HUES48 (cell line): ENCODE results near the gene ZNF160.
"Not testable (repeated sequence)": the region's sequence is repeated elsewhere in the genome, so short reads cannot be mapped to it uniquely, and the experiment has no call there.

Source experiments
- H3K27ac ChIP-seq: one replicate; pipeline ENCODE4 v1.7.0; 2013; ENCODE audit warnings: low read depth, low read length, inconsistent platforms
- H3K27me3 ChIP-seq: 2 replicates; pipeline ENCODE4 v1.6.1; 2013; ENCODE audit warnings: mild to moderate bottlenecking, low read length; ENCODE audit not compliant: control insufficient read depth, insufficient read depth
- H3K36me3 ChIP-seq: 2 replicates; pipeline ENCODE4 v1.6.1; 2013; ENCODE audit warnings: low read length; ENCODE audit not compliant: control insufficient read depth, insufficient read depth
- H3K4me1 ChIP-seq: 2 replicates; pipeline ENCODE4 v1.6.1; 2013; ENCODE audit warnings: mild to moderate bottlenecking, low read length; ENCODE audit not compliant: control insufficient read depth, insufficient read depth
- H3K4me3 ChIP-seq: 2 replicates; pipeline ENCODE4 v1.5.1; 2013; ENCODE audit warnings: mild to moderate bottlenecking, low read depth, low read length
- H3K9ac ChIP-seq: 2 replicates; pipeline ENCODE4 v1.6.1; 2013; ENCODE audit warnings: mild to moderate bottlenecking, low read depth, low read length, moderate library complexity
- H3K9me3 ChIP-seq: 2 replicates; pipeline ENCODE4 v1.6.1; 2013; ENCODE audit warnings: low read length; ENCODE audit not compliant: control insufficient read depth, insufficient read depth

The ZNF160 gene

DNA sequence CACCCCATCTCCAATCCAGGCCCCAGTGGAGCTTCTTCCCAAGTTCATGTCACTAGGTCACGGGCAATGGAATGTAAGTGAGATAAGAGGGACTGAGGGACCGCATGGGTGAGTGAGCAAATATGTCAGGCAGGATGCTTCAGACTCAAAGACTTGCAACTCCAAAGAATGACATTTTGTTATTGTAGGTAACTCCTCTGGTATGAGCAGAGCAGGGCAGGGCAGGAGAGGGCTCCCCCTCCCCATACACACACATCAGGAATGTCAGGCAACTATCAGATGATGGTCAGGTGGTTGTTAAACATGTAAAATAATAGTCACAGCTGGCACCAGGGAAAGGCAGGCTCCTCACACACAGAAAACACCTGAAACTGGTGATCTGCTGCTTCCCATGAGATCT lies 48.1 kb downstream of the ZNF160 start:
- no peaks in the 10 kb centered on the region for H3K36me3 ChIP-seq

GRCh38 chr19:53047379-53047778 lies 55.8 kb downstream of the ZNF160 start:
- no peaks in the 10 kb centered on the region for H3K4me1 ChIP-seq

More for the DNA sequence above, 48.1 kb downstream of the ZNF160 start:
- H3K27me3 ChIP-seq: peaks cover 15% of the 10 kb centered on the region
- H3K9ac ChIP-seq: no peak overlapping the region
- peaks cover 3% of the 10 kb centered on the region; the same call in 1 of the 2 replicates for H3K9me3 ChIP-seq
- H3K27ac ChIP-seq: no peak overlapping the region
- H3K4me3 ChIP-seq: no peak overlapping the region
- no peaks in the 10 kb centered on the region for H3K4me1 ChIP-seq

DNA sequence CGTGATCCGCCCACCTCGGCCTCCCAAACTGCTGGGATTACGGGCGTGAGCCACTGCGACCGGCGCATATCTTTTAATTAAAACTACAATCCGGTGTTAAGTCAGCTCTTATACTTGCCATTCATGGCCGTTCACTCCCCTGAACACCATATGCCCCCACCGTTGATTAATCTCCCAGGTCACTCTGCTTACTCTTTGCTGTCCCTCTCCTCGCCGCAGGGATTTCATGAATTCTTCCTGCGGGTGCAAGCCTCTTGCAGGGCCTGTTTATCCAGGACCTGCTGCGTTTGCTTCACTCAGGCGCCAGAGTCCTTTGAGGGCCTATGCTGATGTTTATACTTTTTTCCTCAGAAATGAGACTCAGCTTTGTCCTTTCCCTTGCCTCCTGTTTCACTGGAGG lies 57.7 kb downstream of the ZNF160 start:
- no peak overlapping the region for H3K27ac ChIP-seq
- H3K9ac ChIP-seq: no peak overlapping the region
- H3K4me1 ChIP-seq: no peaks in the 10 kb centered on the region
- H3K9me3 ChIP-seq: peaks cover 6% of the 10 kb centered on the region; the same call in 1 of the 2 replicates
- H3K36me3 ChIP-seq: no peaks in the 10 kb centered on the region
- no peaks in the 10 kb centered on the region for H3K27me3 ChIP-seq
- H3K4me3 ChIP-seq: no peak overlapping the region

More at GRCh38 chr19:53047379-53047778, 55.8 kb downstream of the ZNF160 start:
- no peak overlapping the region for H3K27ac ChIP-seq
- H3K9me3 ChIP-seq: peaks cover 6% of the 10 kb centered on the region; the same call in 1 of the 2 replicates
- H3K27me3 ChIP-seq: no peaks in the 10 kb centered on the region
- no peak overlapping the region for H3K9ac ChIP-seq
- H3K4me3 ChIP-seq: no peak overlapping the region
- no peaks in the 10 kb centered on the region for H3K36me3 ChIP-seq

DNA sequence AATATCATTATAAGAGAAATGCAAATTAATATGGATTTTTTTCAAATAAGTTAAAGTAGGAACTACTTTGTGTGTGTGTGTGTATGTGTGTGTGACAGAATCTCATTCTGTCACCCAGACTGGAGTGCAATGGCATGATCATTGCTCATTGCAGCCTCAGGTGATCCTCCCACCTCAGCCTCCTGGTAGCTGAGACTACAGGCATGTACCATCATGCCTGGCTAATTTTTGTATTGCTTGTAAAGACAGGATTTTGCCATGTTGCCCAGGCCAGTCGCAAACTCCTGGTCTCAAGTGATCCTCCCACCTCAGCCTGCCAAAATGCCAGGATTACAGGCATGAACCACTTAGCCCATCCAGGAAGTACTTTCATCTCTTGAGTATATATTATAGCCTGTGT lies 61.9 kb downstream of the ZNF160 start:
- Histone ChIP-seq H3K9me3 (peaks cover 3% of the 10 kb centered on the region), H3K36me3 (no peaks in the 10 kb centered on the region), H3K27ac (no peak overlapping the region), H3K9ac (no peak overlapping the region), H3K4me1 (0 out of 2 replicates have a peak, but pooled peaks cover 5% of the 10 kb centered on the region), H3K4me3 (no peak overlapping the region), H3K27me3 (no peaks in the 10 kb centered on the region)

DNA sequence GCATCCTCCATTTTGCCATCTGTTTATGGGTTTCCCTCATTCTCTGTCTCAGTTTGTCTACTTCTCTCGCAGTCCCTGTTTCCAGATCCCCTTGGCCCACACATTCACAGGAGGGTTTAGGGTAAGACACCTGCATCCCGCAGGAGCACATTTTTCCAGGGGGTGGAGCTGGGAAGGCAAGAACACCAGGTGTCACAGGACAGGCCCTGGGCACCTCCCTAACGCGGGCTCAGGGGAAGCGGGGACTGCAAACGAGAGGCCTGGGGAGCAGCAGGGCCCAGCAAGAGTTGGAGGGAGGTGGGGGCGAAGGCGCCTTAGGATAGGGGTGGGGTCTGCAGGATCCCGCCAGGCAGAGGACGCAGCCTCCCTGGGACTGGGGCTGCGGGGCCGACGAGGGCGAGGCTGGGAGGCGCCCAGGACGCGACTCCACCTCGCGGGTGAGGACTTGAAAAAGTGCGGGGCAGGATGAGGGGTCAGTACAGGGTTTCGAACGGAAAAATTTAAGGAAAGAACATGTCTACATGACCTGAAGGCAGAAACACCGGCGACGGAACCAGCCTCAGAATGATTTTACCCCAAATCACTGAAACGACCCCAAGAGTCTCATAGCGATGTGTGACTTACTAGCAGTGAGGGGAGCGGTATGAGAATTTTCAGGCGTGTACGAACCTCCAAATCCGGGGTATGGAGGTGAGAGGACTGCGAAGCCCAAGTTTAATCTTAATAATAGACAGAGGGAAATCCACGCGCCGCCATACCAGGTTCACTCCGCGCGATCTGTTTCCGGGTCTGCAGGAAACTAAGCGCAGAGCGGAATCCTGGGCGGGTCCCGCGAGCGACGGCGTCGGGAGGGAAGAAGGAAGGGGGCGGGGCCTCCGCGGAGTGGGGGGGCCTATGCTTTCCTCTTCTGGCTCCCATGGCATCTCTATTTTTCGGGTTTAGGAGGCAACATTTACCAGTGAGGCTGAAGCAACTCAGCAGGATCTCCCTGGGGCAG lies 65.8 kb downstream of the ZNF160 start:
- H3K27ac ChIP-seq: no peak overlapping the region
- H3K9ac ChIP-seq: peak overlapping the region; percentile 38
- no peaks in the 10 kb centered on the region for H3K36me3 ChIP-seq
- peaks cover 3% of the 10 kb centered on the region for H3K9me3 ChIP-seq
- 0 out of 2 replicates have a peak, but pooled peaks cover 5% of the 10 kb centered on the region for H3K4me1 ChIP-seq
- no peaks in the 10 kb centered on the region for H3K27me3 ChIP-seq
- peak overlapping the region; percentile 73 for H3K4me3 ChIP-seq

GRCh38 chr19:53034948-53035675 lies 68.1 kb downstream of the ZNF160 start:
- no peaks in the 10 kb centered on the region for H3K27me3 ChIP-seq
- H3K4me3 ChIP-seq: no peak overlapping the region
- no peaks in the 10 kb centered on the region for H3K36me3 ChIP-seq
- no peak overlapping the region for H3K9ac ChIP-seq
- peaks cover 3% of the 10 kb centered on the region for H3K9me3 ChIP-seq
- 0 out of 2 replicates have a peak, but pooled peaks cover 5% of the 10 kb centered on the region for H3K4me1 ChIP-seq
- no peak overlapping the region for H3K27ac ChIP-seq

- Histone ChIP-seq H3K4me3 (no peak overlapping the region), H3K27ac (no peak overlapping the region), H3K9ac (no peak overlapping the region), H3K9me3 (peaks cover 3% of the 10 kb centered on the region), H3K27me3 (no peaks in the 10 kb centered on the region), H3K36me3 (no peaks in the 10 kb centered on the region), H3K4me1 (0 out of 2 replicates have a peak, but pooled peaks cover 5% of the 10 kb centered on the region)
These were observed 69.2 kb downstream of the ZNF160 start for GRCh38 chr19:53034054-53034453.

- H3K36me3 ChIP-seq, H3K9me3 ChIP-seq, H3K27me3 ChIP-seq, H3K4me1 ChIP-seq, H3K4me3 ChIP-seq, H3K9ac ChIP-seq: not testable (repeated sequence)
- peak overlapping the region; percentile 28 for H3K27ac ChIP-seq
These were observed 74.9 kb downstream of the ZNF160 start for GRCh38 chr19:53028306-53028705.

GRCh38 chr19:53019684-53020083 lies 83.5 kb downstream of the ZNF160 start:
- H3K9ac ChIP-seq: no peak overlapping the region
- H3K27ac ChIP-seq: no peak overlapping the region
- no peaks in the 10 kb centered on the region for H3K9me3 ChIP-seq
- H3K4me1 ChIP-seq: no peaks in the 10 kb centered on the region
- H3K27me3 ChIP-seq: no peaks in the 10 kb centered on the region
- no peak overlapping the region for H3K4me3 ChIP-seq
- no peaks in the 10 kb centered on the region for H3K36me3 ChIP-seq
